GM18873 (cell line): ENCODE data around the gene GARIN5A.
"Not testable (repeated sequence)": the region's sequence is repeated elsewhere in the genome, so short reads cannot be mapped to it uniquely, and the experiment has no call there.

Experiments used
- ATAC-seq: cut with Tn5 transposase; IDR thresholded peaks from one replicate; pipeline ENCODE4 v1.9.1; 2021; ENCODE audit warnings: mild to moderate bottlenecking, moderate library complexity, moderate number of reproducible peaks; ENCODE audit not compliant: unreplicated experiment, low FRiP score

GARIN5A gene

DNA sequence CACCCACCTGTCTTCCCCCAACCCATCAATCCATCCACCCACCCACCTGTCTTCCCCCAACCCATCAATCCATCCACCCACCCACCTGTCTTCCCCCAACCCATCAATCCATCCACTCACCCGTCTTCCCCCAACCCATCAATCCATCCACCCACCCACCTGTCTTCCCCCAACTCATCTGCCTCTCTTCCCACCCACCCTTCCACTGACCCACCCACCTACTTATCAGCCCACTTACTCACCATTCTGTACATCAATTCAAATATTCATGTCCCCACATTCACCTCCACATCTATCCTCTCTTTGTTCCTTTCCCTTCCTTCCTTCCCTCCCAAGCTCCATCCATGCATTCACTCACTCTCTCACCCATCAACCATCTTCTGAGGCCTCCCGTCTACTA, 37.5 kb downstream of the GARIN5A start:
- ATAC-seq: not testable (repeated sequence)

DNA sequence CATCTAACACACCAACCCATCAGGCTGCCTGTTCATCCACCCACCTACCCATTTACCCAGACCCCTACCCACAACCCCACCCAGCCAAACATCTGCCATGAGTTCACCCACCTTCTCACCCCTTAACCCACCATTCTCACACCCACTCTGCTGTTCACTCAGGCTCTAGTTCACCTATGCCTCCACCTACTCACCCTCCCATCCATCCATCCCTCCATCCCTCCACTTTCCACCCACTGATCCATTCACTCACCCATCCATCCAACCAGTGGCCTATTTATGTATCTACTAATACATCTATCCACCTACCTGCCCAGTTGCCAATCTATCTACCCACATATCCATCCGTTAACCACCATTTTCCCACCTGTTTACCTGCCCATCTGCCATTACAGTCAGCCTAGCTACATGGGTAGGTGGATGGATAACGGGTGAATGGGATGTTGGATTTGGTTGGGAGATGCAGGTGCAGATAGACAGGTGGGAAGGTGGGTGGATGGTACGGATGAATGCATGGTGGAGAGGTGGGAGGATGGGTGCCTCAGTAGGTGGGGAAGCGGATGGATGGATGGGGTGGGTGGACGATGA, 38.7 kb downstream of the GARIN5A start:
- ATAC-seq: no peak

DNA sequence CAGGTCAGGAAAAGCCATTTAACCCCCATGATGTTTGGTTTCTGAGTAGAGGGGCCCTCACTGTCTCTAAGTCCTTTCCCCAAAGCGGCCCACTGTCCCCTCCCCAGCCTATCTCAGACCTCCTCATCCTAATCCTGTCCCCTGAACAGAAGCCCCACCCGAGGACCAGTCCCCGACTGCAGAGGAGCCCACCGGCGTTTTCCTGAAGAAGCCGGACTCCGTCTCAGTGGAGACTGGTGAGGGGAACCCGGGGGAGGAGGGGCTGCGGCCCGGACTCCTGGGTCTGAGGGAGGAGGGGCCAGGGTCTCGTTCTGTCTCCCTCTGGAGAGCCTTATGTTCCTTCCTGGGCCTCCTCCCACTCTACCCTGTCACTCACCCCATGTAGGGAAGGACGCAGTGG, 41.0 kb downstream of the GARIN5A start:
- ATAC-seq: no peak

DNA sequence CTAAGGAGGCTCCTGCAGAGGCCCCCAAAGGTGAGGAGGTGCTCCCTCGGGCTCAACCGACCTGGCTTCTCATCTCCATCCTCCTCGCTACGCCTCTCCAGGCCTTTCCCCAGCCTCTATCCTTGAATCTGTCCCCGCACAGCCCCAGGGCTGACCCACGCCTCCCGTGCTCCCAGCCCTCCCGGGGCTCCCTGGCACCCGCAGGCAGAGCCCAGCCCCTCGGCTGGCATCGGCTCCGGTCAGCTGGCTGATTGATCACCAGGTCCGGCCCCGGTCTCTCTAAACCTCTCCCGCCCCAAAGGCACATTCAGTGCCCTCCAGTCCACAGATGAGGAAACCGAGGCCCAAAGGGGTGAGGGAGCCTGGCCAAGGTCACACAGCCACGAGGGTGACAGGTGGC, 41.4 kb downstream of the GARIN5A start:
- ATAC-seq: no peak

DNA sequence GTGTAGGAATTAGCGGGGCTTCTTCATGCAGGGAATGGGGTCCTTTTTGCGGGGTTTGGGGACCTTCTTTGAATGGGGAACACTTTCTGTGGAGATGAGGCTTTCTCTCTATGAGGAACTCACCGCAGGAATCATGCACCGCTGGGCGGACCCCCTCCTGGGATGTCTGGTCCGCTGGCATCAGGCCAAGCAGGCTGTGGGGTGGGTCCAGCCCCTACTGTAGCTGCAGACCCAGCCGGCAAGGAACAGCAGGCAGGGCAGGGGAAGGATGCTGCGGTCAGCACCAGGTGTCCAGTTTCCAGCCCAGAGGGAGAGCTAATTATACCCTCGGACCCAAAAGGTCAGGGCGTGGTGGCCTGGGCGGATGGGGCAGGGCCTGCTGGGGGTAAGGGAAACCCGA, 42.1 kb downstream of the GARIN5A start:
- no peak for ATAC-seq

DNA sequence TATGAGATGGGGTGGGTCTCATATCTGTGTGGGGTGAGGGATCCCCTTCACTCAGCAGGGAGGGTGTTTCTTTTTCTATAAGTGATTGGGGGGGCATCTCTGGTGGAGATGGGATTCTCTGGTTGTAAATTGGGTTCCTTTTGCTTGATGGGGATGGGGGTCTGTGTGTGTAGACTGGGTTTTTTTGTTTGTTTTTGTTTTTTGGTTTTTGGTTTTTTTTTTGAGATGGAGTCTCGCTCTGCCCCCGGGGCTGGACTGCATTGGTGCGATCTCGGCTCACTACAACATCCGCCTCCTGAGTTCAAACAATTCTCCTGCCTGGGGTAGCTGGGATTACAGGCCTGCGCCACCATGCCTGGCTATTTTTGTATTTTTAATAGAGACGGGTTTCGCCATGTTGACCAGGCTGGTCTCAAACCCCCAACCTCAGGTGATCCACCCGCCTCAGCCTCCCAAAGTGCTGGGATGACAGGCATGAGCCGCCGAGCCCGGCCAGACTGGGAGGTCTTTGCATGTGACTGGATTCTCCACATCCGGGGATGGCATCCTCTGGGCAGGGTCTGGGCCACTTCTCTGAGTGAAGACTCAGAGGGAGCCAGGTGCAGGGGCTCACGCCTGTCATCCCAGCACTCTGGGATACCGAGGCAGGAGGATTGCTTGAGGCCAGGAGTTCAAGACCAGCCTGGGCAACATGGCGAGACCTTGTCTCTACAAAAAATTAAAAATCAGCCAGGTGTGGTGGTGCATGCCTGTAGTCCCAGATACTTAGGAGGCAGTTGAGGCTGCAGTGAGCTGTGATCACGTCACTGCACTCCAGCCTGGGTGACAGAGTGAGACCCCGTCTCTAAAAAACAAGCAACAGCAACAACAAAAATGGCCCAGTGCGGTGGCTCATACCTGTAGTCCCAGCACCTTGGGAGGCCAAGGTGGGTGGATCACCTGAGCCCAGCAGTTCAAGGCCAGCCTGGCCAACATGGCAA, 43.2 kb downstream of the GARIN5A start:
- ATAC-seq: no peak

DNA sequence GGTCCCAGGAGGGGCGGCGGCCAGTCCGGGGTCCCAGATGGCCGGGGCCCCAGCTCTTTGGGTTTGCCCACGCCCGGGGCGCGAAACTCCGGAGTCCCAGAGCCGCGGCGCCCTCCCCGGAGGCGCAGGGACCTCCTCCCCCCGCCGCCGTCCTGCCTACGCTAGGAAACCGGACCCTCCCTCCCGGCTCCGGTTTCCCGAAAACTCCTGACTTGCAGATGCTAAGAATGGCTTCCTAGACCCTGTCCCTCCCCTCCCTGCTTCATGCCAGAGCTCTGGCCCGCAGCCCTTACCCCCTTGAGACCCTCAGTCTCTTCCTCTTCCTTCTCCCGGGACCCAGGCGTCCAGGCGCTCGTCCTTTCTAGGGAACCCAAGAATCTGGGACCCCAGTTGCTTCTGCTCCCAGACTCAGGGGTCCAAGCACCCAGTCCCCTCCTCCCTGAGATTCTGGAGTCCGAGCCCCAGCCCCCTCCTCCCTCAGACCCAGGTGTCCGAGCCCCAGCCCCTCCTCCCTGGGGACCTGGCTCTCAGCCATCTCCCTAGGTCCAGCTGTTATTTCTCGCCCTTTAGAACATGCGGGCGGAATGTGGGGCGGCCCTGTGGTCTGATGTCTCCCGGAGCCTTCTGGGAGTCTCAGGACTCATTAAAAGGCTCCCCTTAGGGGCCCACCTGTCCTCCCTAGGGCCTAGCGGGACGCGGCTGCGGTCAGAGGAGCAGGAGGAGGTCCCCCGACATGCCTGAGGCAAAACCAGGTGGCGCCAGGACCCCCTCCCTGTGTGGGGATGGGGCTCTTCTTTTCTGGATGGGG, 44.2 kb downstream of the GARIN5A start, which contains the start of gene MYBPC2:
Gene MYBPC2 (plus strand): TSS at position 672 of the 808 bp plus-strand sequence. CDS start 62 bp downstream, at position 734.
- no peak for ATAC-seq

DNA sequence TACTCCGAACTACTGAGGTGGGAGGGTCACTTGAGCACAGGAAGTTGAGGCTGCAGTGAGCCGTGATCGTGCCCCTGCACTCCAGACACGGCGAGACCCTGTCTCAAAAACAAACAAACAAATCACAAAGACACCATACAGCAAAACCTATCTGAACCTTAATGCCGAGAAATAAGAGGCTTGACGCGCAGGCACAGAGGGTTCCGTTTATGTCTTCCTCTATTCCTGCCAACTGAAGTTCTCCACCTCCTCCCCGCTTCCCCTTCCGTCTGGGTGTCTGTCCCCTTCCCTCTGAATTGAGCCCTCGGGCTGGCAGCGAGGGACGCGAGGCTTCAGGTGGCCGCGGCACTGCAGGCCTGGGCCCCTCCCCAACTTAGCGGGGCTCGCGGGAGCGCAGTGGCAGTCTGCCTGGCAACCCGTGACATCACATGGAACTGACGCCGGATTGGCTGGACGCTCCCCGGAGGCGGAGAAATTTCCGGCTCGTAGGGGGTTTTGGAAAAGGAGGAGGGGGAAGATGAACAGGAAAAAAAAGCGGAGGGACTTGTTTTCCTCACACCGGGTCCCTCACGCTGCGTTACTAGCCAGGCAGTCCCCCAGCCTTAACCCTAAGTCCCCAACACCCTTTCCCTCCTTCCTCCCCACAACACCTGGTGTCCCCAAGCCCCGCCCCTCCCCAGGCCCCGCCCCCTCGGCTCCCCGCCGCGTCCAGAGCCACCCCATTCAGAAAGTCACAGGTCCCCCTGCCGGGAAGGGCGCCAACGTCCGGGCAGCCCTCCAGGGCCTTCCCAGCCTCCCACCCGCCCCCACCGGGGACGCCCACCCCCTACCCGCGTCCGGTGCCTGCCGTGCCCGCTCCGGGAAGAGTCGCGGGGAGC, 45.1 kb downstream of the GARIN5A start:
- peak; percentile 81 for ATAC-seq

DNA sequence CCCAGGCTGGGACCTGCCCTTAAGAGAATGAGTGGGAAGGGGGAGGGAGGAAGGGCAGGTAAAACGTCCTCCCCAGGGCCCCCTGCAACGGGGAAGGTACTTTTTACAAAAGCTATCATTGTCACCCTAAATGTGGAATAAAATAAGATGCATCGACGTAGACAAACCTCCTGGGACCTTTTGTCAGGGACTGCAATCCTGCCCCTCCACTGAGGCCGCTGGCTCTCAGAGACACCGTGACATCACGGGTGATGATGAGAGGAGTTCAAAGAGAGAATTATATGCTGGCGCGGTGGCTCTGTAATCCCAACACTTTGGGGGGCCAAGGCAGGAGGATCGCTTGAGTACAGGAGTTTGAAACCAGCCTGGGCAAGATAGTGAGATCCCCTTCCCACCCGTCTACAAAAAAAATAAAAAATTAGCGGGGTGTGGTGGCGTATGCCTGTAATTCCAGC, 45.7 kb downstream of the GARIN5A start:
- ATAC-seq: no peak

DNA sequence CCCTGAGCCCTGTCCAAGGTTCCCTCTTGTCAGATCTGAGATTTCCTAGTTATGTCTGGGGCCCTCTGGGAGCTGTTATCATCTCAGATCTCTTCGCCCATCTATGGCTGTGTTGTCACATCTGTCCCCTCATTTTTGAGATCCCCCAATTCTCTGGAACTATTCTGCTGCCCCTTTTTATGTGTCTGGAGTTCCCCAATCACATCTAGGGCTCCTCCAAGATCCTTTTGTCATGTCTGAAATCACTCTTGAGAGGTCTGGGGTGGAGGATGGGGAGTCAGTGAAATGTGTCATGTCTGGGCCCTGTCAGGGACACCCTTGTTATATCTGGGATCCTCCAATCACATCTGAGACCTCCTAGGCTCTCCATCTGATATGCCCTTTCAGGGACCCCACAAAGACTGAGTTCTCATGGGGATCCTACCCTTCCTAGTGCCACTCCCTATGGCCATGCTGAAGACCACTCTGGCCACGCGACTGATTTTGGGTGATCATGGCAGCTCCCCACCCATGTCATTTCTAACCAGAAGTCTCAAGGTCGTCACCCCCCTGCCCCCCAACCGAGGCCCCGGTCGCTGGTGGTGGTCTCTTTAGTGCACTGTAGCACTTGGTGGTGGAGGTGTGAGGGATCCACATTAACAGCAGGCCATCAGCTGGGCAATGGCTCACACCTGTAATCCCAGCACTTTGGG, 47.7 kb downstream of the GARIN5A start:
- ATAC-seq: no peak

DNA sequence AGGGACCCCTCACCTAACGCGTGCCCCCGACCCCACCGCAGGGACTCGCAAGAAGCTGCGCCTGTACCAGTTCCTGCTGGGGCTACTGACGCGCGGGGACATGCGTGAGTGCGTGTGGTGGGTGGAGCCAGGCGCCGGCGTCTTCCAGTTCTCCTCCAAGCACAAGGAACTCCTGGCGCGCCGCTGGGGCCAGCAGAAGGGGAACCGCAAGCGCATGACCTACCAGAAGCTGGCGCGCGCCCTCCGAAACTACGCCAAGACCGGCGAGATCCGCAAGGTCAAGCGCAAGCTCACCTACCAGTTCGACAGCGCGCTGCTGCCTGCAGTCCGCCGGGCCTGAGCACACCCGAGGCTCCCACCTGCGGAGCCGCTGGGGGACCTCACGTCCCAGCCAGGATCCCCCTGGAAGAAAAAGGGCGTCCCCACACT, 48.6 kb downstream of the GARIN5A start:
- no peak for ATAC-seq

DNA sequence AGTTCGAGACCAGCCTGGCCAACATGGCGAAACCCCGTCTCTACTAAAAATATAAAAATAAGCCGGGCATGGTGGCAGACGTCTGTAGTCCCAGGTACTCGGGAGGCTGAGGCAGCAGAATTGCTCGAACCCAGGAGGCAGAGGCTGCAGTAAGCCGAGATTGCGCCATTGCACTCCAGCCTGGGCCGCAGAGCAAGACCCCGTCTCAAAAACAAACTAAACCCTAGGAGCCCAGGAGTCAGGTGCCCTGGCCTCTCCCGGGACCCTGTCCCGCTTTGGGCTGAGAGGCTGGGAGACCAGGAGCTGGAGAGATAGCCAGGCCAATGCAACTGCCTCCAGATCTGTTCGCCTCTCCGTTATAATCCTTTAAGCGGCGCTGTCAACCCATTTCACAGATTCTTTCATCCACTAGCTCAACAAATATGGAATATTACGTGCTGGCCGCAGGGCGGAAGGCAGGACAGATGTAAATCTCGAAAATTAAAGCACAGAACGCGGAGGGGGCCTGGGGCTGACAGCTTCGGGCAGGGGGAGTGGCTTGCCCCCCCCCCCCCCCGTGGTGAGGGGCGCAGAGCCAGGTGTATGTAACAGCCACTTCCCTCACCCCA, 49.2 kb downstream of the GARIN5A start:
- no peak for ATAC-seq

DNA sequence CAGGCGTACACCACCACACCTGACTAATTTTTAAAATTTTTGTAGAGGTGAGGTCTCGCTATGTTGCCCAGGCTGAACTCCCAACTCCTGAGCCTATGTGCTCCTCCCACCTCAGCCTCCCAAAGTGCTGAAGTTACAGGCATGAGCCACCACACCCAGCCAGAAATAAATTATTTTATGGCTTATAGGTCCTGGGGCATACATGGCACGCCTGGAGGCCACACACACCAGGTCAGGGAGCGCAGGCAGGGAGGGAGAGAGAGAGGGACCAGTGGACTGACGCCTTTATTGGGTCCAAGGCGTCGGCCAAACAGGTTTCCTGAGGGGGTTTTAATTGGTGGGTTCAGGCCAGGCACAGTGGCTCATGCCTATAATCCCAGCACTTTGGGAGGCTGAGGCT, 51.1 kb downstream of the GARIN5A start:
- ATAC-seq: no peak

DNA sequence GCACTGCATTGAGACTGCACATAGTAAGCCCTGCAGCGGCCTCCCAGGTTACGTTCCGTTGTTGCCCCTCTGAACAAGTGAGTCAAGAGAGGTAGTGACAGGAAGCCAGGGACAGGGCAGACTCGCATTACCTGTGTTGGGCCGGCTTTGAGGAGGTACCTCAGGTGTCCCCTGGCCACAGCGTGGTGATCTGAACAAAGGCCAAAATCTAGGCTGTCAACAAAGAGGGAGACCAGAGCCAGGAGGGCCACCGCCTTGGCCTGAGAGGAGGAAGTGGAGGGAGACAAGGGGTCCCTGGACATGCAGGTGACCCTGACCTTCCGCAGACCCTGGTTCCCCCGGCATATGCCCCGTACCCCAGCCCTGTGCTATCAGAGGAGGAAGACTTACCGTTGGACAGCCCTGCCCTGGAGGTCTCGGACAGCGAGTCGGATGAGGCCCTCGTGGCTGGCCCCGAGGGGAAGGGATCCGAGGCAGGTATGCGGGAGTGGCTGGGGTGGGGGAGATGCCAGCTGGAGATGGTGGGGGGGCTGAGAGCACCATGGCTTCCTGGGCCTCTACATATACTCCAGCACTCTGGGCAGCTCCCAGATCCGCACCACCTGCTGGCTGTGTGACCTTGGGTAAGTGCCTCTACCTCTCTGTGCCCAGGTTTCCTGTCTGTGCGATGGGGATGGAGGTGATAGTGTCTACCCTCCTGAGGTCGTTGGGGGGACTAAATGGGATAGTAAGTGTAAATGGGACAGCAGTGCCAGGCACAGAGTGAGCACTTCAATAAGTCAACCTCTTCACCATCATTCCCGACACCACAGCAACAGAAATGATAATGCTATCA, 53.2 kb downstream of the GARIN5A start:
- no peak for ATAC-seq

DNA sequence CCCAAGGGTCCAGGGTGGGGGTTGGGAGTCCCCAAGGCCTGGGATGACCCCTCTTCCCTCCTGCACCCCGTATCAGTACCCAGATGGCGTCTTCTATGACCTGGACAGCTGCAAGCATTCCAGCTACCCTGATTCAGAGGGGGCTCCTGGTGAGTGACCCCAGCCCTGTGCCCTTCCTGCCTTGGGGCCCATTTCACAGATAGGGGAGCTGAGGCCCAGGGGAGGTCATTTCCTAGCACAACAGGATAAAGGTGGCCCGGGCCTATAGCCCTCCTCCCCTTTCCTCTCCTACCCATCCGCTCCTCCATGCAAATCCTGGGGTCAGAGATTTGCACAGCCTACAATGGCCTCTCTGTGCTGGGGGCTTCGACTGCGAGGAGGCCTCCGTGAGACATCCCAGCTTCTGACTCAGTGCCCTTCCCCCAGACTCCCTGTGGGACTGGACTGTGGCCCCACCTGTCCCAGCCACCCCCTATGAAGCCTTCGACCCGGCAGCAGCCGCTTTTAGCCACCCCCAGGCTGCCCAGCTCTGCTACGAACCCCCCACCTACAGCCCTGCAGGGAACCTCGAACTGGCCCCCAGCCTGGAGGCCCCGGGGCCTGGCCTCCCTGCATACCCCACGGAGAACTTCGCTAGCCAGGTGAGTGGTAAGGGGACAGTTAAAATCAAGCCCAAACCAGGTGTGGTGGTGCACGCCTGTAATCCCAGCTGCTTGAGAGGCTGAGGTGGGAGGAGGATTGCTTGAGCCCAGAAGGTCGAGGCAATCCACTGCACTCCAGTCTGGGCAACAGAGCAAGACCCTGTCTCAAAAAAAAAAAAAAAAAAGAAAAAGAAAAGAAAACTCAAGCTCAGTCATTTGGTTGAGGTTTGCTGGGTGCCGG, 54.0 kb downstream of the GARIN5A start:
- no peak for ATAC-seq

DNA sequence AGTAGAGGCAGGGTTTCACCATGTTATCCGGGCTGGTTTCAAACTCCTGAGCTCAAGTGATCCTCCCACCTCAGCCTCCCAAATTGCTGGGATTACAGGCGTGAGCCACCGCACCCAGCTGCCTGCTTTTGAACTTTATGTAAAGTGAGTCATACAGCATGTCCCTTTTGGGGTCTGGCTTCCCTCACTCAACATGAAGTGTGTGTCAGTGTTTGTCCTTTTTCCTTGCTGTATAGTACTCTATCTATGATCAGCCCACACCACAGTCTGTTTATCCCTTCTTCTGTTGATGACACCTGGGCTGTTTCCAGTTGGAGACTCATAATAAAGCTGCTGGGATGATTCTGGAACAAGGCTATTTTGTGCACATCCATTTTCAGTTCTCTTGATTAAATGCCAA, 55.8 kb downstream of the GARIN5A start:
- ATAC-seq: no peak

DNA sequence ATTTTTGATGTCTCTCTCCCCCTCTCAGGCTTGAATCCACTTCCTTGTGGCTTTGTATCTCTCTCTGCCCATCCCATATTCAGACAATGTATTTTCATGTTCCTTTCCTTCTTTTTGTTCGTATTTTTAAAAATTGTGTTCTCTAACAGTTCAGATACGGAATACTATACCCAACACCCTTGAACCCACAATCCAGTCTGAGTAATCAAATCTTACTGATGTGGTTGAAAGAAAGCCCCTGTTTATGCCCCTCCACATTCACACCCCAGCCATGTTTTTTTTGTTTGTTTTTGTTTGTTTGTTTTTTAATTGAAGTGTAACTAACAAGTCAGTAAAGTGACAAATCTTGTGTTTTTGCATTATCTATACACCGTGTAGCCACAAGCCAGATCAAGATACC, 56.5 kb downstream of the GARIN5A start:
- no peak for ATAC-seq
